CD4-positive, alpha-beta memory T cell (primary cell): ENCODE data around the gene CHD6. TPM values are rescaled to one million over a fixed set of nuclear protein-coding genes. Genes with fewer than 3 reads are reported as not detected.

Experiments used
- CTCF ChIA-PET: fragments of 350-600 bp; sonication (Branson Sonifier 250); formaldehyde crosslinking; loops from one replicate; lab custom pipeline; 2021; ENCODE audit warnings: inconsistent platforms; ENCODE audit not compliant: partially characterized antibody; lab: Charles Lee
- POLR2A ChIA-PET: fragments of 350-600 bp; sonication (Branson Sonifier 250); formaldehyde crosslinking; loops from one replicate; lab custom pipeline; 2021; ENCODE audit not compliant: partially characterized antibody; lab: Charles Lee
- DNase-seq, 5 donors: peaks; one replicate each; pipeline versions ENCODE4 v3.0.0 to v3.0.0-alpha.2; 2020 to 2022; ENCODE audit warnings: mixed read lengths in 1 of 5
- H3K27ac ChIP-seq: one replicate; pipeline ENCODE4 v1.7.0; 2013; ENCODE audit warnings: low read depth, low read length
- H3K27me3 ChIP-seq: 2 replicates; pipeline ENCODE4 v1.7.0; 2013; ENCODE audit warnings: mild to moderate bottlenecking, low read length, moderate library complexity; ENCODE audit not compliant: insufficient read depth
- H3K36me3 ChIP-seq: 2 replicates; pipeline ENCODE4 v1.7.0; 2013; ENCODE audit warnings: mild to moderate bottlenecking, low read length, moderate library complexity; ENCODE audit not compliant: insufficient read depth
- H3K4me1 ChIP-seq: 2 replicates; pipeline ENCODE4 v1.7.0; 2013; ENCODE audit warnings: mild to moderate bottlenecking, low read length, moderate library complexity; ENCODE audit not compliant: insufficient read depth
- H3K4me3 ChIP-seq, 2 donors: one replicate each; pipeline ENCODE4 v1.7.0; 2013; ENCODE audit warnings: low read length in 2 of 2, mild to moderate bottlenecking in 1 of 2
- H3K9me3 ChIP-seq, 2 donors: one replicate each; pipeline ENCODE4 v1.7.0; 2013; ENCODE audit warnings: low read length in 2 of 2, control low read depth in 1 of 2; ENCODE audit not compliant: control insufficient read depth in 1 of 2
- H3K27ac Mint-ChIP-seq, 7 donors: one replicate each; pipeline ENCODE4 v1.8.0; 2020 to 2021; ENCODE audit warnings: mixed read lengths in 7 of 7, mild to moderate bottlenecking in 6 of 7, inconsistent platforms in 3 of 7, moderate library complexity in 3 of 7
- H3K27me3 Mint-ChIP-seq, 2 donors: one replicate each; pipeline ENCODE4 v1.8.0; 2020 to 2021; ENCODE audit warnings: mixed read lengths in 2 of 2
- H3K36me3 Mint-ChIP-seq, 2 donors: one replicate each; pipeline ENCODE4 v1.8.0; 2020 to 2021; ENCODE audit warnings: mixed read lengths in 2 of 2, inconsistent platforms in 1 of 2, mild to moderate bottlenecking in 1 of 2
- H3K4me1 Mint-ChIP-seq, 4 donors: one replicate each; pipeline ENCODE4 v1.8.0; 2020 to 2021; ENCODE audit warnings: mixed read lengths in 4 of 4, mild to moderate bottlenecking in 1 of 4
- H3K4me3 Mint-ChIP-seq, 8 donors: one replicate each; pipeline ENCODE4 v1.8.0; 2020 to 2021; ENCODE audit warnings: mixed read lengths in 8 of 8, mild to moderate bottlenecking in 7 of 8, moderate library complexity in 6 of 8, inconsistent platforms in 3 of 8
- H3K9me3 Mint-ChIP-seq, 8 donors: one replicate each; pipeline ENCODE4 v1.8.0; 2020 to 2021; ENCODE audit warnings: mixed read lengths in 8 of 8, mild to moderate bottlenecking in 5 of 8, inconsistent platforms in 3 of 8, moderate library complexity in 1 of 8
- intact Hi-C: fragments of 100-400 bp; cut with micrococcal nuclease; formaldehyde crosslinking; loops from one replicate; pipeline ENCODE4 v1.15.1; 2023
- polyA plus RNA-seq, 2 donors: library from polyadenylated mRNA; unstranded; fragments of 300-500 nt; fragmentation: Illumina TruSeq; gene quantifications; one replicate each; pipeline ENCODE4 v1.2.3, GENCODE V29; 2021
- total RNA-seq, 2 experiments: library from RNA; stranded (reverse); gene quantifications; one replicate each; pipeline ENCODE4 v1.2.3, GENCODE V29; 2021

CHD6 gene
- total and polyA plus RNA-seq, 4 experiments from 2014 or later, result 29.2 to 96.8 (median 77.8) TPM

DNA sequence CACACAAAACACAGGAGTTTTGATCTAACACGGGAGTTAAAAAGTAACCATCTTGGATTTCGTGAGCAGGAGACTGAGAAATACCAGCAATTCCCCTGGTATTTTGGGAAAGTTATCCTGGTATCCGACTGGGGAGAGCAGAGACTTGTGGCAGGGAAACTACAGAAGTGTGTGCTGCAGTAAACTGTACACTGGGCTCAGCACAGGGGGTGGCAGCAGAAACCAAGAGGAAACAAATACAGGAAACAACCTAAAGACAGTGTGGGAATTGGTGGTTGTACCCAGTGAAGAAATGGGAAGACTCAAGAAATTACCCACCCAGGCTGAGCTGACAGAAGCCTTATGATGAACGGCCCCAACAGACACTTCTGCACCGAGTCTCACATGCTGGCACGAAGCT lies 109.8 kb downstream of the CHD6 start:
- H3K4me1 ChIP-seq, result no peaks in the 10 kb centered on the region
- no peaks in the 10 kb centered on the region for H3K27me3 ChIP-seq
- Mint-ChIP-seq H3K9me3 (peaks cover 0 to 12% (median 5%) of the 10 kb centered on the region in 8 donors), H3K27me3 (no peaks in the 10 kb centered on the region), H3K27ac (peak overlapping the region in 1 of 7 donors; percentile 39), H3K36me3 (peaks cover 60 to 75% of the 10 kb centered on the region in 2 donors), H3K4me3 (no peak overlapping the region), H3K4me1 (peaks cover 7 to 23% (median 11%) of the 10 kb centered on the region in 4 donors)
- no peaks in the 10 kb centered on the region for H3K9me3 ChIP-seq
- DNase-seq, result no peak
- POLR2A ChIA-PET, result no interaction called here
- no peak overlapping the region for H3K27ac ChIP-seq
- CTCF ChIA-PET, result no interaction called here
- intact Hi-C loops, result no loop called here
- peaks cover 32% of the 10 kb centered on the region for H3K36me3 ChIP-seq
- no peak overlapping the region for H3K4me3 ChIP-seq

DNA sequence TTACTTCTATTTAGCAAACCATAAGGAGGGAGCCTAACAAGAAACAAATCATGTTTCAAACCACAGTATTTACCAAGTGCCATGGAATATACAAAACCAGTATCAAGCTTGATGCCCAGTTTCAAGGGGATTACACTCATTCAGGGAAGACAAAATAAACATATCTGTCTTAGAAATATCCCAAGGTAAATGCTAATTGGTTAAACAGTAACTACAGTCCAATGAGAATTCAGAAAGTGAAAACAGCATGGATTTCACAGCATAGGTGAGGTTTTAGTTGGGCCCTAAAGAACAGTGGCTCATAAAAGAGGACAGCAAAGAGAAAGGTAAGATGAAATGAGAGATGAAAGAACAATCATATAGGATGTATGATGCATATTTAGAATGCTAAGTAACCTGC lies 110.3 kb downstream of the CHD6 start:
- DNase-seq, result no peak
- POLR2A ChIA-PET, result no interaction called here
- Histone ChIP-seq H3K4me3 (no peak overlapping the region), H3K27ac (no peak overlapping the region), H3K36me3 (peaks cover 27% of the 10 kb centered on the region), H3K4me1 (no peaks in the 10 kb centered on the region), H3K9me3 (no peaks in the 10 kb centered on the region), H3K27me3 (no peaks in the 10 kb centered on the region)
- CTCF ChIA-PET, result no interaction called here
- H3K27me3 Mint-ChIP-seq, result no peaks in the 10 kb centered on the region
- intact Hi-C loops, result no loop called here
- H3K27ac Mint-ChIP-seq, result peak overlapping the region in 1 of 7 donors; percentile 1
- no peak overlapping the region for H3K4me3 Mint-ChIP-seq
- H3K4me1 Mint-ChIP-seq, result peaks cover 7 to 23% (median 11%) of the 10 kb centered on the region in 4 donors
- H3K36me3 Mint-ChIP-seq, result peaks cover 56 to 70% of the 10 kb centered on the region in 2 donors
- peaks cover 0 to 12% (median 5%) of the 10 kb centered on the region in 8 donors for H3K9me3 Mint-ChIP-seq

DNA sequence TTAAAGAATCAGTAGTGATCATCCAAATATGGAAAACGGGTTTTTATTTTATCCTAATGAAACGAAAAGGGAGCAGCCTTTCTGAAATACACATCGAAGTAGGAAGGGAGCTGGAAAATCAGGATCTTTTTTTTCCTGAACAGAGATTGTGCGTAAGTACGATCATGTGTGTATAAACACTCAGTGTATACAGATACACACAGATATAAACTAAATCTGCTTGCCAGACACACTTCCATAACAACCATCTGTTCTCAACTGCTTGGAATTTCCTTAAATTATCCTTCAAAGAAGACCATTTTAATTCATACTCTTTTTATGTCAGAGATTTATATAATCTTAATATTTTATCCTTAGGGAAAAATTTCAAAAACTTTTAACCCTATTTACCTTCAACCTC lies 110.7 kb downstream of the CHD6 start:
- CTCF ChIA-PET, result no interaction called here
- no peak overlapping the region for H3K27ac Mint-ChIP-seq
- H3K9me3 ChIP-seq, result no peaks in the 10 kb centered on the region

DNA sequence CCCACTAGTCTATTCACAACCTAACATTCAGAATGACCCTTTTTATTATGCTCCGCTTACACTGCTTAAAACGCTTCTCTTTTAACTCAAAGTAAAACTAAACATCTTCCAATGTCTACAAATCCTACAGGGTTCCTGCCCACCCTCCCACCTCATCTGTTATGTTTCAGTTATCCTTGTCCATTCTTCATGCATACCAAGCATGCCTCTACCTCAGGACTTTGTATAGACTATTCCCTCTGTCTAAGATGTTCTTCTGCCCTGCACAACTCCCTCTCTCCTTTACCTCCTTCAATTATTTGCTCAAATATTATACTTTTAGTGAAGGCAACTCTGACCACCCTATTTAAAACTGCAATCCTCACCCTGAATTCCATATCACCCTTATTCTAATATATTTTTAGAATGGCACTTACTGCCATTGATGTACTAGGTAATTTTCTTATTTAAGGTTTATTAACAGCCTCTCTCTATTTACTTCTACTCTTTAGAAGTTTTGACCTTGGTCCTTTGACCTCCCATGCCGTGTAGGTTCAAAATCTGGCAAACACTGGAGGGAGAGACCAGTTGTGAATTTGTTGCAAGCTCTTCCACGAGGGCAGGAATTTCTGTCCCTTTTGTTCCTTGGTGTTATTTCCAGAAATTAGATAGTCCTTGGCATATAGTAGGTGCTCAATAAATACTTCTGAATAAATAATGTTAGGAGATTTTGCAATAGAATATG lies 111.8 kb downstream of the CHD6 start:
- H3K4me1 ChIP-seq, result no peaks in the 10 kb centered on the region
- H3K4me3 ChIP-seq, result no peak overlapping the region
- peaks cover 13% of the 10 kb centered on the region for H3K36me3 ChIP-seq
- peaks cover 6 to 16% (median 8%) of the 10 kb centered on the region in 4 donors for H3K4me1 Mint-ChIP-seq
- no peaks in the 10 kb centered on the region for H3K27me3 ChIP-seq
- H3K27ac ChIP-seq, result no peak overlapping the region
- H3K4me3 Mint-ChIP-seq, result no peak overlapping the region
- H3K9me3 ChIP-seq, result no peaks in the 10 kb centered on the region
- intact Hi-C loops, result no loop called here
- ChIA-PET POLR2A (no interaction called here), CTCF (no interaction called here)
- no peaks in the 10 kb centered on the region for H3K27me3 Mint-ChIP-seq
- no peak for DNase-seq
- H3K9me3 Mint-ChIP-seq, result peaks cover 0 to 12% (median 5%) of the 10 kb centered on the region in 8 donors
- H3K36me3 Mint-ChIP-seq, result peaks cover 41 to 55% of the 10 kb centered on the region in 2 donors
- peak overlapping the region in 1 of 7 donors; percentile 68 for H3K27ac Mint-ChIP-seq

More for the DNA sequence above, 110.7 kb downstream of the CHD6 start:
- no peak for DNase-seq
- Mint-ChIP-seq H3K4me1 (peaks cover 7 to 23% (median 11%) of the 10 kb centered on the region in 4 donors), H3K27me3 (no peaks in the 10 kb centered on the region), H3K36me3 (peaks cover 51 to 66% of the 10 kb centered on the region in 2 donors), H3K4me3 (no peak overlapping the region), H3K9me3 (peaks cover 0 to 12% (median 5%) of the 10 kb centered on the region in 8 donors)
- H3K4me3 ChIP-seq, result no peak overlapping the region
- no peaks in the 10 kb centered on the region for H3K4me1 ChIP-seq
- no peak overlapping the region for H3K27ac ChIP-seq
- POLR2A ChIA-PET, result no interaction called here
- intact Hi-C loops, result no loop called here
- H3K36me3 ChIP-seq, result peaks cover 23% of the 10 kb centered on the region
- H3K27me3 ChIP-seq, result no peaks in the 10 kb centered on the region

DNA sequence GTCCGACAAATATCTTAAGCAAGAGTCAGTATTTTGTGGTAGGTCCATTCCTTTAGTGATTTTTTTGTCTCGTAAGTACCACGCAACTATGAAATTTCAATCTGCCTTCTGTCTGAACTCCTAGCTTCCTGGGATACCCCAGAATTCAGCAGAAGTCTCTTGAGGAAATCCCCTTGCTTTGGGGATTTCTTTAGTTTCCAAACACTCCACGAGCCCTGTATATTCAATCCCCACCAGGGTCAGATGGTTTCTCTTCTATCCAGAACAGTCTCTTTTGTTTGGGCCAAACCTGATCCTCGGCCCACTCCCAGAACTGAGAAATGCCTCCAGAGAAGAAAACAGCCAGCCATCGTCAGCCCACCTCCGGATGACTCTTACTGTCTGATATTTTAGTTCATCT lies 113.0 kb downstream of the CHD6 start:
- Histone ChIP-seq H3K4me3 (no peak overlapping the region), H3K27ac (no peak overlapping the region), H3K4me1 (no peaks in the 10 kb centered on the region), H3K36me3 (peaks cover 5% of the 10 kb centered on the region), H3K27me3 (no peaks in the 10 kb centered on the region), H3K9me3 (no peaks in the 10 kb centered on the region)
- H3K4me3 Mint-ChIP-seq, result no peak overlapping the region
- no peaks in the 10 kb centered on the region for H3K27me3 Mint-ChIP-seq
- peaks cover 35 to 50% of the 10 kb centered on the region in 2 donors for H3K36me3 Mint-ChIP-seq
- POLR2A ChIA-PET, result no interaction called here
- no peak for DNase-seq
- H3K27ac Mint-ChIP-seq, result no peak overlapping the region
- intact Hi-C loops, result no loop called here
- H3K4me1 Mint-ChIP-seq, result peaks cover 4 to 12% (median 8%) of the 10 kb centered on the region in 4 donors
- peaks cover 0 to 12% (median 5%) of the 10 kb centered on the region in 8 donors for H3K9me3 Mint-ChIP-seq
- CTCF ChIA-PET, result no interaction called here

DNA sequence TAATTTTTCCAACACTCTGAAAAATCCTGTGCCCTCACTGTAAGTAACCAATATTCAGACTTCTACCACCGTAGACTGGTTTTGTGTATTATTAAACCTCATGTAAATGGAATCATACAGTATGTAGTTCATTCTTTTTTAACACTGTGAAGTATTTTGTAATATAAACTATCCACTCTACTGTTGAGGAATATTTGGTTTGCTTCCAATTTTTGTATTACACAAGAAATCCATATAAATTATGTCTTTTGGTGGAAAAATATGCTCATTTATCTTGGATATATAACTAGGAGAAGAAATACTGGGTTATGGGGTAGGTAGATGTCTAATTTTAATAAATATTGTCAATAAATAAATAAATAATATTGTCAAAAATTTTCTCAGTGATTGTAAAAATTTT lies 116.8 kb downstream of the CHD6 start:
- POLR2A ChIA-PET, result no interaction called here
- CTCF ChIA-PET, result no interaction called here
- peaks cover 5% of the 10 kb centered on the region for H3K36me3 ChIP-seq
- H3K9me3 ChIP-seq, result no peaks in the 10 kb centered on the region
- H3K9me3 Mint-ChIP-seq, result peaks cover 0 to 12% (median 5%) of the 10 kb centered on the region in 8 donors
- no peak overlapping the region for H3K4me3 ChIP-seq
- no peaks in the 10 kb centered on the region for H3K27me3 Mint-ChIP-seq
- no peak overlapping the region for H3K27ac ChIP-seq
- H3K4me1 ChIP-seq, result no peaks in the 10 kb centered on the region
- peaks cover 0 to 9% (median 2%) of the 10 kb centered on the region in 4 donors for H3K4me1 Mint-ChIP-seq
- H3K27ac Mint-ChIP-seq, result no peak overlapping the region
- DNase-seq, result no peak
- intact Hi-C loops, result no loop called here
- no peak overlapping the region for H3K4me3 Mint-ChIP-seq
- peaks cover 40 to 44% of the 10 kb centered on the region in 2 donors for H3K36me3 Mint-ChIP-seq
- no peaks in the 10 kb centered on the region for H3K27me3 ChIP-seq

DNA sequence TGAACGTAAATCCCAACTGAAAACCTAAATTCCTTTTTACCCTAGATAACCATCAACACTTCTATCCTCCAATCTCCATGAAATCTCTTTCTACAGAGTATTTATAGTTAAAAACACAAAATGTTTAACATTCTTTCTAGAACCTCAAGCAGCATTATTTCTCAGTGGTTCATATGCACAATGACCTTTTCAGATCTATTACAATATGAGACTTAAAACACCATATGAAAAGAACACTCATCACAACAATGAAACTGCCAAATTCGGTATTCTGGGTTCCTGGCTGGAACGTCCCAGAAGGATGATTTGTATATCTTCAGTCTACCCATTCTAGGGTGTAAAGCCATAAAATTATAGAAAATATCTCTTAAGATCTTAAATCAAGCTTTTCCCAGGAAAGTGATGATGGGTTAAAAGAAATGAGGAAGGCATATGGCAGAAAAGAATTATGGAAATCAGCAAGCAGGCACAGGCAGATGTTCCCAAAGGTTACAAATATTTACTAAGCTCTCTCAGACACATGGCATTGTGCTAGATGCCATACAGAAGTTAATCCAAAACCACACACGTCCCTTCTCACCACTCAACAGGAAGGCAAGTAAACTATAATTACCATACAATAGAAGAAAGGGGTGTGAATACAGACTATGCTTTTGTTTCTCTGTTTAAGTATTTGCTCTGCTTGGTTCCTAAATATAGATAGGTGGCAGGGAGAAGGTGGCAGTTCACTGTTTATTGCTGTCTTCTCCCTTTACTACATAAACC lies 118.0 kb downstream of the CHD6 start:
- Mint-ChIP-seq H3K36me3 (peaks cover 32 to 41% of the 10 kb centered on the region in 2 donors), H3K4me3 (no peak overlapping the region), H3K4me1 (peaks cover 0 to 4% (median 1%) of the 10 kb centered on the region in 4 donors), H3K27me3 (no peaks in the 10 kb centered on the region), H3K9me3 (peaks cover 0 to 5% (median 0%) of the 10 kb centered on the region in 8 donors), H3K27ac (peak overlapping the region in 1 of 7 donors; percentile 43)
- Histone ChIP-seq H3K4me3 (no peak overlapping the region), H3K4me1 (no peaks in the 10 kb centered on the region), H3K27me3 (no peaks in the 10 kb centered on the region), H3K36me3 (peaks cover 5% of the 10 kb centered on the region), H3K27ac (no peak overlapping the region), H3K9me3 (no peaks in the 10 kb centered on the region)
- DNase-seq, result no peak
- ChIA-PET POLR2A (interaction anchor here (0.6 kb wide), 1 partner anchor 179 kb away, joined by 3 read pairs; no protein-coding TSS in a partner anchor), CTCF (no interaction called here)
- intact Hi-C loops, result no loop called here
